ENCODE measurements around the gene PRTFDC1.

Gene PRTFDC1

DNA sequence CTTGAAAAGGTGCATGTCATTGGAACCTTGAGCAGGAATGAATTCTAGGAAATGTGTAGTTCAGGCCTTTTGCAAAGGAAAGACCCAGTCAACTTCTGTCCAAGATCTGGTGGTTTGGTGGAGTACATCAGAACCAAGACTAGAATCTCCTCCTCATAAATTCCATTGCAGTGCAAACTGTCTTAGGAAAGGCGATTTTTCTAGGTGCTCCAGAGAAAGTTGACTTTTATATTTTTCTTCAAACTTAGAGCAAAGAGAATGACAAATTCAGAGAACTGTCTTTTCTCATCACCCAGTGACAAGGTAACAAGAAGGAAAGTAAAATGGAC is 50.0 kb downstream of the PRTFDC1 start:
- no peak for DNase-seq (ENCODE audit: low read depth)

DNA sequence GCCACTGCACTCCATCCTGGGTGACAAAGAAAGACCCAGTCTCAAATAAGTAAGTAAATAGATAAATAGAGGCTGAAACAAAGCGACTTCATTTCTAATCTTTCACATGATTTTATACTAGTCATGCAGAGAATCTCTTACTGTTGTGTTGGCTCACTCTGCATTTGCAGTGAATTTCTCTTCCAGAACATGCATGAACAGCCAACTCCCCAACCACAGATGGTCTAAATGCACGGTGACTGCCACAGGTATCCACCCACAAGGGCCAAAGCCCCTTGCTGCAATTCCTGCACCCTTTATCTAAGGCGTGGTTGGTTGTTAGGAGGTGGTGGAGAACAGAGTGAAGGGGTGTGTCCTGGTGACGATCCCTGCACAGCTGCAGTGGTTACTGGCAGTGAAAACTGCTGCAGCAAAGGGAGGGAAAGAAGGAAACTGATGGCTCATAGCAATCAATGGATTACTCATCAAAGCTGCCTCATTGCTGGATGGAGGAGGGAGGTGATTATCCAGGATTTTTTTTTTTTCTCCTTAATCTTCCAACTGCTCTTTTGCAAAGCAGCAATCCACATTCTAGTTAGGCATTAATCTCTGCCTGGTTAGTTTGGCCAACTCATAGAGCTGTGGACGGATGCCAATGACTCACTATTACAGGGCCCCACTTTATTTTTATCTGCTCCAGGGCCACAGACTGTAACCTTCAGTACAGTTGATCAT is 50.6 kb downstream of the PRTFDC1 start:
- no peak for DNase-seq (ENCODE audit: low read depth)

DNA sequence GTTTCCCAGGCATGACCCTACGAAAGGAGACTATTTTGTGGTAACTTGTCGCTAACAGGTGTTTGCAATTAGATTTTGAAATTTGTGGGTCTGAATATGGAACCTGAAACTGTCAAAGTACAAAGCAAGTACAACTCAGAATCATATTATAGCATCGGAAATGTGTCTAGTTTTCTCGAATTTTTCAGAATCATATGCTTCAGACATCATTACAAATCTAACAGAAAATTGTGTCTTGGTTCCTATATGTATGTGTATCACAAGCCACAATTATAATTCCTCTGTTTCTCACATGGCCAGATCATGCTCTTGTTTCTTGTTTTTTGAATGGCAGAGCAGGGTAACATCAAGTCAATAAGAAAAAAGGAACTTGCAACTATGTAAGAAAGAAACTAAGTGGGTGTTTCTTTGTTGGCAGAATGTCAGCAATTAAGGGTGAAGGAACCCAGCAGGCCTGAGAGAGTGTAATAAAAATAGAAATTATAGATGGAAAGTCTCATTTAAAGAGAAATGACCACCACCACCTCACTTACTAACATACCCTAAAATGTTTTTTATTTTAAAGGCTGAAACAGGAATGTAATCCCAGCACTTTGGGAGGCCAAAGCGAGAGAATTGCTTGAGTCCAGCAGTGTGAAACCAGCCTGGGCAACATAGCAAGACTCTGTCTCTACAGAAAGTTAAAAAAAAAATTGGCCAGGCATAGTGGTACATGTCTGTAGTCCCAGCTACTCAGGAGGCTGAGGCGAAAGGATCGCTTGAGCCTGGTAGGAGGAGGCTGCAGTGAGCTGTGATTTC is 51.3 kb downstream of the PRTFDC1 start:
- DNase-seq (ENCODE audit: low read depth), result no peak

DNA sequence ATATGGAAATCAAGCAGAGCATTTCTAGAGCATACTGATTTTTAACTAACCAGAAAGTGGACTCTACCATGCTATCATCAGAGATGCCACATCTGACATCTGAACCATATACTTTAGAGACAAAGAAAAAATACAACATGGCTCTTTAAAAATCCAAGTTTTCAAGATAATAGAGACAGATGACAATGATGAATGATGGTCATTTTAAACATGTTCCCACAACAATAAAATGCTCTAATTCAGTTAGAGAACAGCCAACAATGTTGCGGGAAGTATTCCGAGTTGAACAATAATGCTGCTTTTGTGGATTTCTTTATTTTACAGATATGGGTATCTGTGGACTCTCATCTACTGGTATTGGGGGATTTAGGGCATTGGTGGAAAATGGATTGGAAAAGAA is 52.8 kb downstream of the PRTFDC1 start:
- DNase-seq (ENCODE audit: low read depth), result no peak

DNA sequence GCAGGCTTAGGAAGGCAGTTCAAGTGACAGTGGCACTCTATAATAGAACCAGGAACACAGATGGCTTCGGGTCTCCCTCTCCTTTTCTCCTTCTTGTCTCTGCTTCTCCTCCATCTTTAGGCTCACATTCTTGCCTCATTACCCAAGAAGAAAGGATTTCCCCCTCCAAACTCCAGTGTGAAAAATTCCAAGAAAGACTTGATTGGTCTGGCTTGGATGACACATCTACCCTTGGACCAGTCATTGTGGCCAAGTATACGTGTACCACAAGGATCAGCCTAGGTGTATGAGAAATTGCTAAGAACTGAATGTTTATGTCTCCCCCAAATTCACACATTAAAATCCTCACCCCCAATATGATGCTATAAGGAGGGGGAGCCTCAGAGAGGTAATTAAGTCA is 53.9 kb downstream of the PRTFDC1 start:
- no peak for DNase-seq (ENCODE audit: low read depth)

DNA sequence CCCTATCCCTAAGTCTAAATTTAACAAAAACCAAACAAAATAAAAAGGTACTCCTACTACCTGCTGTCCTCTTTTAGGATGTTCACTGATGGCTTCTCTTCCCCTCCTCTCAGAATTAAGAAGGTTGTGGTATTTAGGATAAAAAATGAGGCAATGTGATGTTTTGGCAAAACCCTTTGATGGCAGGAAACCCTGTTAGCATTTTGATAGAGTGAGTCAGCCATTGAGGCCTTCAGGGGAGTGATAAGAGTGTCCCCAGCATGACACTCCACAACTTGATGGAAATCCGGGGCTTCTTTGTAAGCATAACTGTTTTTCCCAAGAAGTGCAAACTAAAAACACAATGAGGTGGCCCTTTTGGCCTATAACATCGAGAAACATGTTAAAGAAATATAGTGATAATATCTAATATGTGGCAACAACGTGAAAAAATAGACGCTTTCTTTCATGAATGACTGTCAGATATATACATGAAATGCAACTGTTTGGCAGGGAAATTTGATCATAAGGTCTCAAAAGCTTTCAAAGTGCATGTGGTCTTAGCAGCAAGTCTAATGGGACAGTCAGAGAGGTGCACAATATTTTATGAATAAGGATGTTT is 55.0 kb downstream of the PRTFDC1 start:
- no peak for DNase-seq (ENCODE audit: low read depth)

DNA sequence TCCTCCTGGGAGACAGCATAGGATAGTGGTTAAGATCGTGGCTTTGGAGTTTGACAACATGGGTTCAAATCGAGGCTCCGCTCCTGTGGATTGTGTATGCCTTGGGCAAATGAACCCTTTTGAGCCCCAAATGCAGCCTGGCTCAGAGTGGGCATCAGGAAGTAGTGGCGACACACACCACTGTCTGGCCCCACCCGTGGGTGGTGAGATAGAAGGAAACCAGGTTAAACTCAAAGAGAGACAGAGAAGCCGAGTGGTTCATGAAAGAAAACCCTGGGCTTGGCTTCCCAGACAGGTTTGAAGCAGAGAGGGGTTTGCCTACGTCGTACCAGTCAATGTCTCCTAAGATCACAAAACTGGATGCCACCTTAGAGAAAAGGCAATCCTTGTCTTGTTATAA is 57.7 kb downstream of the PRTFDC1 start:
- DNase-seq (ENCODE audit: low read depth), result no peak

DNA sequence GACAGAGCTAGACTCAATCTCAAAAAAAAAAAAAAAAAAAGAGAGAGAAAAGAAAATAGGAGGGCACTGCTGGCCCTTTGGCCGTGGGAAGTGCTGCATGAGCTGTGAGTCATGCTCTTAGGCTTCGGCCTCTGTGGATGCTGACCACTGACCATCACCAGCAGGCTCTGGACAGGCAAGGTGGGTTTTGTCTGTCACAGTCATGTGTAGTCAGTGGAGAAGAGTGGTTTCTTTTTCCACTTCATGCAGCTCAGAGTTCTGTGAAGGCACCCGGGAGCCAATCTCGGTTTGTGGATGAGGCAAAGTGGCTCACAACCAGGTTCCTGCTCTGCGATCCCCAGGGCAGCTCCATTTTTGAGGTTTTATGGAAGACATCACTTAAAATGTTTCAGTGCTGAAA is 58.1 kb downstream of the PRTFDC1 start:
- DNase-seq (ENCODE audit: low read depth), result no peak

DNA sequence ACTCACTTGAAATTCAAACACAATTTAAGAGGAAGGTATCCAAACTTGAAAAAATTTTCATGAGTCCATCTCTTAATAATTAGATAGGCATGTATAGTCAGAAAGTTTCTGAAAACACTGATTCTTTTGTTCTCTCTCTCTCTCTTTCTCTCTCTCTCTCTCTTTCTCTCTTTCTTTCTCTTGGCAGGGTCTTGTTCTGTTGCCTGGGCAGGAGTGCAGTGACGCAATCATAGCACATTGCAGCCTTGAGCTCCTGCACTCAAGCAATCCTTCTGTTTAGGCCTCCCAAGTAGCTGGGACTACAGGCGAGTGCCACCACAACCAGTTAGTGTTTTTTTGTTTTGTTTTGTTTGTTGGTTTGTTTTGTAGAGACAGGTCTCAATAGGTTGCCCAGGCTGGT is 59.3 kb downstream of the PRTFDC1 start:
- DNase-seq (ENCODE audit: low read depth), result no peak

DNA sequence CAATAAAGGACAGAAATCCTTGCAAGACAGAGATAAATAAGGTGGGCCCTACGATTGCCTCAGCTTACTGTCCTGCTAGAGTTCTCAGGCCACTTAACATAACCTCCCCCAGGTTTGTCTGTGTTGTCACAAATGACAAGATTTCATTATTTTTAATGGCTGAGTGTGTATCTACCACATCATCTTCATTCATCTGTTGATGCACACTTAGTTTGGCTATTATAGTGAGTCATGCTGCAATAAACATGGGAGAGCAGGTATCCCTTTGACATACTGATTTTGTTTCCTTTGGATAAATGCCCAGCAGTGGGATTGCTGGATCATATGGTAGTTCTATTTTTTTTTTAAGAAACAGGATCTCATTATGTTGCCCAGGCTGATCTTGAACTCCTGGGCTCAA is 60.6 kb downstream of the PRTFDC1 start:
- no peak for DNase-seq (ENCODE audit: low read depth)

DNA sequence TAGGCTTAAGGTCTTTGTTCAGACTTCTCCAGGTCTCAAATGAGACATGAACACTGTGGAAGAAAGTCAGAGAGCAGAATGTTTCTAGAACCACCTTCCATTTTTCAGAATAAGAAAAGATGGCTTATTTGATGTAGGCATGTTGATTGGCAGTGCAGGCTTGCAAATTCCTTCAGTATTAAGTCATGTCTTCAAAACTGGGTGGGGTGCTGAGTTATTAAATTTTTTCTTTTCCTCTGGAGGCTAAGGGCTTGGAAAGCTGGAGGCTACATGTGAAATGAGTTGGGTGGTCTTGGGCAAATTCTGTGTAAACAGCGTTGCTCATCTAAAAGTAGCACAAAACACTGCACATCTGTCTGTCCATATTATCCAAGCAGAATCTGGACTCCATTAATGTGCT is 62.8 kb downstream of the PRTFDC1 start:
- DNase-seq (ENCODE audit: low read depth), result no peak

DNA sequence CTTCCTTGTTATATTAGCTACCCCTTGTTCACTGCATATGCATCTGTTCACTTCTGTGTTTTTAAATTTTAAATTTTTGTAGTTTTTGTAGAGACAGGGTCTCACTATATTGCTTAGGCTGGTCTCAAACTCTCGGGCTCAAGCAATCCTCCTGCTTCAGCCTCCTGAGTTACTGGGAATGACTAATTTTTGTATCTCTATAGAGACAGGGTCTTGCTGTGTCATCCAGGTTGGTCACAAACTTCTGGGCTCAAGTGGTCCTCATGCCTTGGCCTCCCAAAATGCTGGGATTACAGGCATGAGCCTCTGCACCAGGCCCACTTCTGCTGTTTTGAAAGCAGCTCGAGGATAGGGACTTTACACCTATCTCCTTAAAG is 64.6 kb downstream of the PRTFDC1 start:
- no peak for DNase-seq (ENCODE audit: low read depth)

DNA sequence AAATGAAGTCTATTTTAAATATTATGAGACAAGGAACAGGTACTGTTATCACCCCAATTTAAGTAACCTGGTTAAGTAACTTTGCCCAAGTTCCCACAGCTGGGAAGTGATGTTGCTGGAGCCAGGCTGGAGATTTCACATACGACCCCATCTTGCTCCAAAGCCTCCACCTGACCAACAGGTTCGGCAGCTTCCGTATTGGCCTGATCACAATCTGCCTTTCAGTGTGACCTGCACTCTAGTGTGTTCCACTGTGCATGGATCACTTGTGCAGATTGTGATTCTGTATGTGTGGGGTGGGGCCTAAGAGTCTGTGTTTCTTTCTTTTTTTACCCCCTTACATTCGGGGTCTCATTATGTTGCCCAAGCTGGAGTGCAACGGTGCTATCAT is 66.1 kb downstream of the PRTFDC1 start:
- no peak for DNase-seq (ENCODE audit: low read depth)

DNA sequence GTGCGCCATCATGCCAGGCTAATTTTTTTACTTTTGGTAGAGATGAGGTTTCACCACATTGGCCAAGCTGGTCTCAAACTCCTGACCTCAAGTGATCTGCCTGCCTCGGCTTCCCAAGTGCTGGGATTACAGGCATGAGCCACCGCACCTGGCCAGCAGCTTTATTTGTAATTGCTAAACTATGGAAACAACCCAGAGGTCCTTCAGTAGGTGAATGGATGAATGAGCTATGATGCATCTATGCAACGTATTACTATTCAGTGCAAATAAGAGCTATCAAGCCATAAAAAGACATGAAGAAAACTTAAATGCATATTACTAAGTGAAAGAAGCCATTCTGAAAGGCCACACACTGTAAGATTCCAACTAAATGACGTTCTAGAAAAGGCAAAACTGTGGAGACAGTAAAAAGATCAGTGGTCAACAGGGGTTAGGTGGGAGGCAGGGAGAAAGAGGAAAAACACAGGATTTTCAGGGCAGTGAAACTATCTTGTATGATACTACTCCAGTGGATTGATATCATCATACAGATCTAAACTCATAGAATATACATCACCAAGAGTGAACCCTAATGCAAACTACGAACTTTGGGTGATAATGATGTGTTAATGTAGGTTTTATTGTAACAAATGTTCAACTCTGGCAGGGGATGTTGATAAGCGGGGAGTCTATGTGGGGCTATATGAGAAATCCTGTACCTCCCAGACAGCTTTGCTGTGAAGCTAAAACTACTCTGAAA is 66.7 kb downstream of the PRTFDC1 start:
- no peak for DNase-seq (ENCODE audit: low read depth)

DNA sequence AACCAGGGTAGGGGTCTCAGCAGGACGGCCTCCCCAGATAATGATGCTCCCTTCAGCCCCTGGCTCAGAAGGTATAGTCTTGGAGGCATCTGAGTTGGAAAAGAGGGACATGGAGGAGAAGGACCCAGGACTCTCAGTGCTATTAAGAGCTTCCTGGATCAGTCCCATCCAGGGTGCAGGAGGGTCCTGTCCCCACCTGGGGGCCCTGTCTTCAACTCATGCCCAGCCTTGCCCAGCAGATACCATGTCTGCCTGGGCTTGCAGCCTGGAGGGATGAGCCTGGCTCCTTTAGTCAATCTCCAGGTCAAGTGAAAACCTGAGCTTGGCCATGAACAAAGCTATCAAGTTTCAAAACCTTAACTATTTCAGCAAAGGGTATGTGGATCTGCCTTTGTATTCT is 67.6 kb downstream of the PRTFDC1 start:
- DNase-seq (ENCODE audit: low read depth), result no peak

DNA sequence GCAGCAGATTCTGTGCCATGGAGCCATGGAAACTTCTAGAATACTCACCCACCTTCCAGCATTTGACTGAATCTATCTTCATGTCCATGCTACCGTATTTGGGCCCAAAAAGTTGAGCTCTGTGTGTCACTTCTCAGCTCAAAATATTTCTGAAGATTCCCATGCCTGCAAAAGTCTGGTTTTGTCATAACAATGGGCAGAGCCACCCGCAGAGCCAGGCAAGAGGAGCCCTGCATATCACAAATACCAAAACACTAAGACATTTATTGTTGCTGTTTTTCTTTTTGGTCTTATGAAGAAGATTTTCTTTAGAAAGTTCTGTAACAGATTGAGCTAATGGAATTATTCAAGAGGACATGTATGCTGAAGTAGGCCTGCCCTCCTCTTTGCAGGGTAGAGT is 68.1 kb downstream of the PRTFDC1 start:
- no peak for DNase-seq (ENCODE audit: low read depth)

DNA sequence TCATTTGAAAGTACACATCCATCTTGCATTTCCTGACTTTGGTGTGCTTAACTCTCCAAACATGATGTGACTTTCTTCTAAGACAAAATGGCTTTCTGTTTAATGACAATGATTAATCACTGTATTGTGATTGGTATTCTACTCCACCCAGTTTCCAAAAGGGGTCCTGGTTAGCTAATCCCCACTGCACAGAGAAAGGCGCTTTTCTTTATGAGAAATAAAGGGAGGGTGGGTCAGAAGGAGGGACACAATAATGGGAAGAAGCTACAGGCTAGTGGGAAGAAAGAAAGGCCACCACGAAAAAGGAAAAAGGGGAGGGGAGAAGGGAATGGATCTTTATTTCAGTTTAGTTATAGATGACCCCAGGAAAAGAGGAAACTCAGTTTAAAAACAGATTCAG is 69.2 kb downstream of the PRTFDC1 start:
- no peak for DNase-seq (ENCODE audit: low read depth)

DNA sequence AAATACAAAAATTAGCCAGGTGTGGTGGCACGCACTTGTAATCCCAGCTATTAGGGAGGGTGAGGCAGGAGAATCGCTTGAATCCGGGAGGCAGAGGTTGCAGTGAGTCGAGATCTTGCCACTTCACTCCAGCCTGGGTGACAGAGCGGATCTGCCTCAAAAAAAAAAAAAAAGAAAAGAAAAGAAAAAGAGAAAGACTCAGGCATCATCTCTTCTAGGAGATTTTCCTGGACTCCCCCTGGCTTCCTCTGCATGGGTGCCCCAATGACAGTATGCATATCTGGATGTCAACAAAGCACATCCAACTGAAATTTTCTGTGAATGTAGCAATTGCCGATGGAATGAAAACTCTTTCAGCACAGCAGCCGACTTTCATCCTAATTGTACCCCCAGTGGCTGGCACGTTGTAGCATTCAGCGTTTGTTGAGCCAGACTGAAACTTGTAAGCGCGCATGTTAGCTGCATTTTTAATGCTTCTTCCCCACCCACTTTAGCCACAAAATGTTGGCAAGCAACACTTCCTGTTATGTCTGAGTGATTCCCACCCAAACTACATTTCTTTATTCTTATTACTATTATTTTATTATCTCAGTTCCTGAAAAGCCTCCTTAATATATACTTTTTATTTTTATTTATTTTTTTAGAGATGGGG is 70.2 kb downstream of the PRTFDC1 start:
- no peak for DNase-seq (ENCODE audit: low read depth)

DNA sequence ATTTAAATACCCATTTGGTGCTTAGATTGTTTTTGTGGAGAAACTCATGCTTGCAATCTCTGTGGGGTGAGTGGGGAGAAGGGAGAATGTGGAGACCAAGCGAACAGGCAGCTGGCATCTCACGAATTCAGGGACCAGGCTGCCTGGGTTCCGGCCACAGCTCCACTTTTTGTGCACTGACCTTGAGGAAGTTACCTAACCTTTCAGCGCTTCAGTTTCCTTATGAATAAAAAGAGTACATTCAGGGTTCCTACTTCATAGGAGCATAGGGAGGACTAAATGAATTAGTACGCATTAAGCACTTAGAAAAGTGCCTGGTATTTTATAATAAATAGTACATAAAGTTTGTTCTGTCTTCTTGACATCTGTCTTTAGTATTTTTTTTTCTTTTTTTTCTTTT is 72.5 kb downstream of the PRTFDC1 start:
- no peak for DNase-seq (ENCODE audit: low read depth)

DNA sequence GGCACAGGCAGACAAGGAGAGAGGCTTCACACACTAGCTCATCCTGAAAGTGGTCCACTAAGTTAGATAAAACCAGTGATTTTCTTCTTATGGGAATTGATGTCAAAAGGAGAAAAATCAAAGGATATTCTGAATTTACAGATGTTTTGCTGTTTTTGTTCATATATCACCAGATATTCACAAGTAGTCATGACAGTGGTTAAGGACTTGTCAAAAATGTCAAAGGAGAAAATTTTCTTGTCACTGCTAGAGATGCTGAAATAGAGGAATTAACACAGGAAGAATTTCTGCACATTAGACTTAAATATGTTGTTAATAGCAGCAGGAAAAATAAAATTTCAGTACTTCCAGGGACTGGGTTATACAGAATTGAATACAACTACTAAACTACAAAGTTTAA is 78.3 kb downstream of the PRTFDC1 start:
- DNase-seq (ENCODE audit: low read depth), result no peak

DNA sequence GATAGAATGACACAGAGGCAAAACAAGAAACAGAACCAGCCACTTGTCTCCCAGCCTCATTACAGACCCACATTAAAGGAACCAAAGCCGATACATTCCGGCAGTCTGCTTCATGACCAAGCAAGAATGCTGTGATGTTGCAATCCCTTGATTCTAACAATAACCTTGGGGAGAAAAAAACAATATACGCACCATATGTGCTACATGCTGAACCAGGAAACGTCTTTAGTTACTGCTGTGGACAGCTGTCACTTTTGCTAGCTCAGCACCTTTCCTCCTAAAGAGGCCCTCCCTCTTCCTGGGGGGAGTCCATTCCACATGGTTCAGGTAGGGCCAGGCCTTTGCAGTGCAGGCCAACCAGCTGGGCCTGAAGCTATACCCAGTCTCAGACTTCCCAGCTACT is 79.1 kb downstream of the PRTFDC1 start:
- no peak for DNase-seq (ENCODE audit: low read depth)

DNA sequence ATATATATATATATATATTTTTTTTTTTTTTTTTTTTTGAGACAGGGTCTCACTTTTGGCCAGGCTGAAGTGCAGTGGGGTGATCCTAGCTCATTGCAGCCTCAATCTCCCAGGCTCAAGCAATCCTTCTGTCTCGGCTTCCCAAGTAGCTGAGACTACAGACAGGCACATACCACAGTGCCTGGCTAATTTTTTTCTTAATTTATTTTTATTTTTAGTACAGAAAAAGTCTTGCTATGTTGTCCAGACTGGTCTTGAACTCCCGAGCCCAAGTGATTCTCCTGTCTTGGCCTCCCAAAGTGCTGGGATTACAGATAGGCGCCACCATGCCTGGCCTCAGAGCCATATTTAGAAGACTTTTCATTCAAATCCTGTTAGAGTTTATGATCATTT is 79.6 kb downstream of the PRTFDC1 start:
- no peak for DNase-seq (ENCODE audit: low read depth)

Measured in activated gamma-delta T cell treated with anti-CD3 and anti-CD28 coated beads, Interleukin-2, amount 50 U/mL, for 16 hours (primary cell).